HG02678 (cell line): ENCODE results near the gene MAD1L1.
"Not testable (repeated sequence)": the region's sequence is repeated elsewhere in the genome, so short reads cannot be mapped to it uniquely, and the experiment has no call there.

Experiments used
- ATAC-seq: cut with Tn5 transposase; IDR thresholded peaks from one replicate; pipeline ENCODE4 v1.9.1; 2021; ENCODE audit warnings: mild to moderate bottlenecking, moderate library complexity; ENCODE audit not compliant: unreplicated experiment

Gene MAD1L1

DNA sequence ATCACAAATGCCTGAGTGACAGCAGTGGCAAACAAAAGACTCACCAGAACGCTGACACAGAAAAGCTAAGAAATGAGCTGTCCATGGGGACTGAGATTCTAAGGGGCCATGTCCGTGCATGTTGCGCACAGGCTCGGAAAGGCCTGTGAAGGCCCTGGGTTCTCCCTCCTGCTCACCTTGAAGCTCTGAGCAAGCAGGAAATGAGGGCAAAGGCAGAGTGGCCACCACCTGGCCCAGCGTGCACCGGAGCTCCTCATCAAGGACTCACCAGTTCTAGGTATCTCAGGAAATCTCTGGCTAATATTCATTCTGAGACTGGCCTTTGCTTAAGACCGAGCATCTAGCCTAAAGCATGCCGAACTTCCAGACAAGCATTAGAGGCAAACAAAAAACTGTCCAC is 52.7 kb downstream of the MAD1L1 start:
- no peak for ATAC-seq

DNA sequence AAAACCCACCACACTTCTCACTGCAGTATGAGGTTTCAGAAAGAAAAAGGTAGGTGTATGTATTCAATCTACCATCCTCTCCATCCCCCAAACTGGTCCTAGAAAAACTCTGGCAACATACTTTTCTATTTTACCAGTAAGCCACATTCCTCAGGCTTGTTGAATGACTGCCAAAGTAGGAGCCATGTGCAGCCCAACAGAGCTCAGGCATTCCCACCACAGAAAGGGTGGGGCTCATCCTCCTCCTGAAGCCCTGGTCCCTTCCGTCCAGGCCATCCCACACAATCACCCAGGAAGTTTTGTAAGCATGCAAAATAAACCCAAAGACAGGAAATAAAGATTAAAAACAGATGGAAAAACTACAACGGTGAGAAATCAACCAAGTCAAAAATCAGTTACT is 57.2 kb downstream of the MAD1L1 start:
- no peak for ATAC-seq

DNA sequence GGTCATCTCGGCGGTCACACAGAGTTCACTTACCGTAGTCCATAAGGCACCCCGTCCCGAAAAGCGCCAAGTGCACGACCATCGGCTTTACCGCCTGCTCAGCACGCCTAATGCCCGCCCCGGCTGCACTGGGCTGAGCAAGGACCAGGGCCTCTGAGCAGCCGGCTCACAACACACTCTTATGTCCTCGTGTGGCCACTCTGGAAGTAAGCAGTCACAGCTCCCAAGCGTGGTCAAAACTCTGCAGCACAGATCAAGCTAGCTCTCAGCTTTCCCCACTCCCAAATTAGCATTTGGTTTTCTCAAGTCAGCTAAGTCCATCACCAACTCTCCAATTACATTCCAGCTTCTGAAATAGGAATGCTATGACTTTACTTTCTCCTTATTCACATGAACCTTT is 57.7 kb downstream of the MAD1L1 start:
- no peak for ATAC-seq

DNA sequence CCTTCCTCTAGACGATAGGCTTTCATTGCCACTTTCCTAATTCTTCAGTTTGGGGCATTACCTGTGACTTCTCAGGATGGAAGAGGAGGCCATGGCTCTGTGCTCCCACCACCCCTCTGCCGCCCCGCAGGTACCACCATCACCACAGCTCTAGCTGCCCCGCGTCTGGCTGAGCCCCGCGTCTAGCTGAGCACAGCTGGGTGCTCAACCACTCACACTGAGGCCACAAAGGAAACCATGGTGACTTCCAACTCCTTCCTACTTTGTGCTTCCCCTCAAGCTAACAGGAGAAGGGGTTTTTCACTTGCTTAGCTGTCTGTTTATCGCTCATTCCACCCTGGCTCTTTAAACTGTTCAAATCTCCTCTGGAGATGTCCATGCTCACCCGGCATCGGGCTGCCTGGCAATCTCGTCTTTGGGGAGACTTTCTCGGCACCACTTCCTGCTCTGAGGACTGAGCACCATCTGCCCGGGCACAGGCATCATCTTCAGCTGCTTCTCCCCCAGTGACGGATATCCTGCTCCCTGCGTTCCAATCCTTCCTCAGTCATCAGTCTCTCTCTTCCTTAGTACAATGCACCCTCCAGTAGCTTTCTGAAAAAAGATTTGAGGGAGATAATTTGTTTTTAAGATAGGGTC is 59.4 kb downstream of the MAD1L1 start:
- no peak for ATAC-seq

DNA sequence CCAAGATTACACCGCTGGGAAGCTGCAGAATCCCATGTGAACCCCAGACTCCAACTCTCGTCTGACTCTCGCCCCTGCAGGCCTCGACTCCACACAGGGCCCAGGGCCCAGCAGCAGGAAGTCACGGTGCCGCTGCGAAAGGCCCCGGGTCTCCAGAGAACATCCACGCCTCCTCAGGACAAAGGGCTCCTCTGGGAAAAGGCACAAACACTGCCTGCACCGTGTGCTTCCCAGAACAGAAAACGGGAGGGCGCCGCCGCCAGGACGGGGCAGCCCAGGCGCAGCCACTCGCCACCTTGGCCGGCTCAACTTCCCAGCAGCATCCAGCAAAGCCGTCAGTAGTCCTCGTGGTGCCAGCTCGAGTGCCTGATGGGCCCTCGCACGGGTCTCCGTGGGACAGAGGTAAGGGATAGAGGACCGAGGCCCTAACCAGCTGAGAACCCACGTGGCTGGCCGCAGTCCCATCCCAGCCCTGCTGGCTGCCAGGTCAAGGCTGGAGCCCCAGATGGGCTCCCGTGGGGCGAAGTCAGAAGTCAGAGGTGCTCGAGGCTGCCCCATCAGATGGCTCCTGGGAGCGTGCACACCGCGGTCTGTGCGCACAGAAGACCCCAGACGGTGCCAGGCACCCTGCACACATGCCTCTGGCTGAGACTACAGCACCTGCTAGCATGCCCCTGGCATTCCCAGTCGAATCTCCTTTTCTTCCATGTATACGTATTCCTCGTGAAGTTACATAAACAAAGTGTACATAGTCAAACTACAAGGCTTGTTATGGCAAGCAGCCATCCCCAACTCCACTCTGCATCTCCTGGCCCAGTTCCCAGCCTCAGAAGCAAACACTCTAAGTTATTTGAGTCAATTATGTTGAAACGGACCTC is 60.2 kb downstream of the MAD1L1 start:
- ATAC-seq = no peak

DNA sequence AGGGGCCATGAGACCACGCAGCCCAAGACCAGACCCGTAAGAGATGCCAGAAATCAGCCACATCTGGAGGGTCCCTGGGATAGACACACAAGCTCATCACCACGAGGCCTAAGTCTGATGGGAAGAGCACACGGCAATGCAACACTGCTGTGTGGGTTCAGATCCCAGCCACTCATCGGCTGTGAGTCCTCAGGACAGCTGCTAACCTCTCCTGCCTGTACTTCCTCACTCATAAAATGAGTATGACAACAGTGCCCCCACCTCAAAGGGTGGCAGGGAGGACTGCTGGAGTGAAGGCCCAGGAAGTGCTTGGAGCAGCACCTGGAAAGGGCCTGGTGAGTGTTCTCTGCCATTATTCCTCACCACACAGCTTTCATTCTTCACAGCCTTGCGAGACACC is 60.9 kb downstream of the MAD1L1 start:
- no peak for ATAC-seq

DNA sequence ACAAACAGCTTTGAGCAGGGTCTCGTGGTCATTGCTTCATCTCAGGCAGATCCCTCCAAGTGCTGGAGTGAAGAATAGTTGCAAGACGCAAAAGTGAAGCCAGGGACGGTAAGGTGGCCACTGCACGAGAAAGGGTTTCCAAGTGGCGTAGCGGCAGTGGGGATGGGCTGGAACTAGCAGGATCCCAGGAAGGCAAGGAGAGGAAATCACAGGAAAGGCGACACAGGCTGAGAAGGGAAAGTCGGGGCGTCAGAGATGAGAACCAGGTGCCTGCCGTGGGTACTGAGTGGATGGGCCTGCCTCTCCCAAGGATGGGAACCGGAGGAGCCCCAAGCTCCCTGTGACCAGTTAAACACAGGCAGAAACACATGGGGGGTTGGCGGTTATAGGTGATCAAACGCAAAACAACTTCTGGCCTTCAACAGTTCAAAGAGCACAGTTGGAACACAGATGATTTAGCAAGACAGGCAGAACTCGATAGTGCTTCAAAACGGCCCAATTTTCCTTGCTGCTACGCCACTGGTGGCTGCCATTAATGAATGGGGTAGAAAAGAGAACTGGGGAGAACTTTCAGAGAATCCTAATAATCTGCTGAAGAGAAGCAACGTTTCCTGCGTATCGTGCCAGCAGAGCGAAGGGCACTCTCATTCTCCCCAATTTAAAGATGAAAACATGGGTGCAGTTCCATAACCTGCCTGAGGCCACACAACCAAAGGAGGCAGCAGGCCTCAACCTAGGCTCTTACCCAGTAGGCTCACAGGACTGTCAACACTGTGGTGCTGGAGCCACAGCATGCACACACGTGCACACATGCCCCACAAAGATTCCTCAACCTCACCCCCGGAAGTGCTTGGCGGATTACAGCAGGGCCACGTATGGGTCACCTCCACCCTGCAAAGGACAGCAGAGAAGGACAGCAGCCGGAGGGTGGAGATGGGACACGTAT is 61.9 kb downstream of the MAD1L1 start:
- no peak for ATAC-seq

DNA sequence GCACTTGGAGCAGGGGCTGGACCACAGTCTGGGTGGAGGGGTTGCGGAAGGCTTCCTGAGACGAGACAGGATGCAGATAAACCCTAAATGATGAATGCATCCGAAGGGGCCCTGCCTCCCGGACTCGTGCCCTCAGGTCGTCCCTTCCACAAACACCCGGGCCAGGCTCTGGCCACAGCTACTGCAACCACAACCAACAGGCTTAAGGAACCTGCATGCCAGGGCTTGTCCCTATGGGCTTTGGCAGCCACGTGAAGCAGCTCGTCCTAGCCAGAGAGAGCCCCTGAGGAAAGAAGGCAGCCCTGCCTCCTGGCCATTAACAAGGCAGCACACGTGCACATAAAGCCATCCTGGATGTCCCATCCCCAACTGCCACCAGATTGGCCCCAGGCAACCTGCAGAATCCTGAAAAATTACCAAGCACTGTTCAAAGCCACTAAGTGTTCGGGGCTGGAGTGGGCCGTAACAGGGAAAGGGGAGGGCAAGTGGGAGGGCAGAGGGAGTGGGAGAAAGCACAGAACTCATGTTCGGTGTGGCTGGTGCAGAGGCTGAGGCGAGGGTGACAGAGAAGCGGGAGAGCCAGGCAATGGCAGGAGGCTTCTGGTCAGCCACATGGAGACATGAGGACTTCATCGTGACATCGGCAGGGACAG is 62.7 kb downstream of the MAD1L1 start:
- ATAC-seq = no peak

DNA sequence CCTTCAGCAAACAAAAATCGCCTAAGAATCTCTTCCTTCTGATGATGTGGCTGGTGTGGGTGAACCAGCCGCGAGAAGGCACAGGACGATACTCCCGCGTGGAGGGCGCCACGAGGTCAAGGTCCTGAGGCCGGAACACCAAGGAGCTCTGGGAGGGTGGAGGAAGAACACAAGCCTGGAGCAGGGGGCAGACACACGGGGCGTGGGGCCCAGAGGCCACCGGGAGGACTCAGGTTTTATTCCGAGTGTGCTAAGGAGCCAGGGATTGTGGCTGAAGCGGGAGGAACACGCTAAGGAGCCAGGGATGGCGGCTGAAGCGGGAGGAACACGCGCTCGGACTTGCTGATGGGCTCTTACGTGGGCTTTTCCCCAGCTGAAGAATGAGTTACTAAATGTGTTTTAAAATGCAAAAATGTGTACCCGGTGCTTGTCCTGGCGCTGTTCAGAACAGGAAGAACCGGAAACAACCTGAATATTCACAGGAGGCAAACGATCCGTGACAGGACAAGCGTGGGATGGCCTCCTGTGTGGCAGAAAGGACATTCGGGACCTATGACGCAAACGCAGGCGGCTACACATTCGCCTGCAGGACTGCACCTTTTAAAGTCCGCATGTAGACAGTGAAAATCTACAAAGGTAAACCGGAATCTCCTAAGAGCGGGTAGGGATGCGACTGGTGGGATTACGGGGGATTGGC is 64.0 kb downstream of the MAD1L1 start:
- ATAC-seq = no peak

DNA sequence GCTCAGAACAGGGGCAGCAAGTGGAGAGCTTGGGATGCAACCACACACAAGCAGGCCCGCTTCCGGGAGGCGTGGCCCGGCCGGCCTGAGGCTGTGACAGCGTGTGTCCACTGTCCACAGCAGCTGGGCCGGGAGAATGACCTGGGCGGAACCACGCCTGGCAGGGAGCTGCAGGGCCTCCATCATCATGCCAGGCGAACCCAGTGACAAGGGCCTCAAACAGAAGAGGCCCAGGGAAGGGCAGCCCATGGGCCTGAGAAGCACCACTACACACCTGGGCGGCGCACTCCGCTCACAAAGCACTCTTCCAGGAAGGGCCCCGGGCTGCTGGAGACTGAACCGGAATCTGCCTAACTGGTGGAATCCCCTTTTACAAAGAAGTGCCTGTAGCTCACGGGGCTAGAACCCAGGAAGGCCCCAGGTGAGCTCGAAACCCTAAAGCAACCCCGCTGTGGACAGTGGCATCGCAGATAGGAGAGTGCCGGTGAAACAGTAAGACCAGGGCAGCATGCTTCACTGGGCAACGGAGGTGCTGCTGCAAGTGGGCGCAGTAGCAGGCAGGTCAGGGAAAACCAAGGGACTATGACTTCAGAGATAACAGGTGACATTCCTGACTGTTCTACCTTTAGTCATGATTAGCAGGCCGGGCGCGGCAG is 66.0 kb downstream of the MAD1L1 start:
- no peak for ATAC-seq

DNA sequence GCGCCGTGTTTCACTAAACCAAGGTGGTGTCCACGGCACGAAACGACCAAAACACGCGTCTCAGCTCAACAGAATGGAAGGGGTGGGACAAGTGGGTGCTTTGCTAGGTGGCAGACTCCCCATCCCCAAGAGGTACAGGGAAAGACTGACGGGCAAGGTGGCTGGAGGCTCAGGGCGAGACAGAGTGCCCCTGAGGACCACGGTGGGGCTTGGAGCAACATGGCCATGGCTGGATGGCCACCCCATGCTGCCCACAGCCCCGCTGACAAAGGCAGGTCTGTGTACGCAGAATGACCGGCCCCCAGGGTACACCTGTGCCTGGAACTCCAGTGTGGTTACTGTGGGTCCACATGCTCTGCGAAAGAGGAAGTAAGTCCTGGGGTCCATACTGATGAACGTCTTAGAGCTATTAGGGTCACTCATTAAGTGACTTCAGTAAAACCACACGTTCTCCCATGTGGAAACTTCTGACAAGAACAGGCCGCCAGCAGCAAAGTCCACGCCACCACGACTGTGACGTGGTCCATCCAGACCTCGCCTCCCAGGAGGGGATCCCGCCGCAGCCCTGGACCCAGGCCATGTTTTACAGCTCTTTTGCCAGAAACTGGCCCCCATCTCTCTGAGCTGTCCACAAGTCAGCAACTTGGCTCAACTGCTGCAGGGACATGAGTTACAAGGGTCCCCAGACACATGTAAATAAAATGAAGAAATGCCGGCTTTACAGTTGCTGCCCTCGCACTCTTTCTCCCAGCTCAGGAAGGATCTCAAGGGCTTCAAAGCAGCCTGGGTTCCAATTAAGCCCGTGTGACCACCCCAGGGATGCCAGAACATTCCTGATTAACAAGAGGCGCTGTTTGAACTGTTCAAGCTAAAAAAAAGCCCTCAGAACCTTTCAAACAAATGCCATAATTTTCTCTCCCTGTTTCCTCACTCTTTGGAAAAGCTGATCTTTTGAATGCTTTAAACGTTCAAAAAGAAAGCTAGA is 66.8 kb downstream of the MAD1L1 start:
- peak; percentile 96 for ATAC-seq

DNA sequence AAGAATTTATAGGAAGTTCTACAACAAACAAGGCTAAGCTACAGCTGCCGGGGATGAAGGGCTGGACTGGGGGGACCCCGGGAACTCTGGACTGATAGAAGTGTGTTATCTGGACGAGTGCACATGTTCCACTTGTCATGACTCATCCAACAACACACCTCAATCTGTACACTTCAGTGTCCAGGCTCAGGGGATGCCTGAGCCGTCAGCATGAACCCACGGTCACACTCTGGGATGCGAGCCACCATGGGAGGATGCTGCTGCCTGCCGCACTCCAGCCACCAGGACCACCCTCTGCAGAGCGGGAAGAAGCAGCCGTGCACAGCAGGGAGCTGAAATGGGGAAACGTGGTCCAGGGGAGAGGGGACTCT is 67.5 kb downstream of the MAD1L1 start:
- ATAC-seq = no peak

DNA sequence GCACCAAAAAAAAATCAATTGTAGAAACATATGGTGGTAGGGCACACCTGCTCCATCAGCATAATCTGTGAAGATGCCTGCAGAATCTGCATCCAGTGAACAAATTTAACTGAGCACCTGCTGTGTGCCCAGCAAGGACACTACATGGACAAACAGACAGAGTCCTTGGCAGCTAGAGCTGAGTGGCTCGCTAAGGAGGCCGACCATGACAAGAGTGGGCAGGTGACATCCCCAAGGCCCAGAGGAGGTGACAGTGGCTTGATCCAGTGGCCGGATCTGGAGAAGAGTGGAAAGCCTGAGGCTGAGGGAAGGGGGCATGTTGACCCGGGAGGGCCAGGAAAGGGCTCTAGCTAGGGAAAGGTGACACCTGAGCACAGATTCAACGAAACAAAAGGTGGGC is 68.1 kb downstream of the MAD1L1 start:
- no peak for ATAC-seq

DNA sequence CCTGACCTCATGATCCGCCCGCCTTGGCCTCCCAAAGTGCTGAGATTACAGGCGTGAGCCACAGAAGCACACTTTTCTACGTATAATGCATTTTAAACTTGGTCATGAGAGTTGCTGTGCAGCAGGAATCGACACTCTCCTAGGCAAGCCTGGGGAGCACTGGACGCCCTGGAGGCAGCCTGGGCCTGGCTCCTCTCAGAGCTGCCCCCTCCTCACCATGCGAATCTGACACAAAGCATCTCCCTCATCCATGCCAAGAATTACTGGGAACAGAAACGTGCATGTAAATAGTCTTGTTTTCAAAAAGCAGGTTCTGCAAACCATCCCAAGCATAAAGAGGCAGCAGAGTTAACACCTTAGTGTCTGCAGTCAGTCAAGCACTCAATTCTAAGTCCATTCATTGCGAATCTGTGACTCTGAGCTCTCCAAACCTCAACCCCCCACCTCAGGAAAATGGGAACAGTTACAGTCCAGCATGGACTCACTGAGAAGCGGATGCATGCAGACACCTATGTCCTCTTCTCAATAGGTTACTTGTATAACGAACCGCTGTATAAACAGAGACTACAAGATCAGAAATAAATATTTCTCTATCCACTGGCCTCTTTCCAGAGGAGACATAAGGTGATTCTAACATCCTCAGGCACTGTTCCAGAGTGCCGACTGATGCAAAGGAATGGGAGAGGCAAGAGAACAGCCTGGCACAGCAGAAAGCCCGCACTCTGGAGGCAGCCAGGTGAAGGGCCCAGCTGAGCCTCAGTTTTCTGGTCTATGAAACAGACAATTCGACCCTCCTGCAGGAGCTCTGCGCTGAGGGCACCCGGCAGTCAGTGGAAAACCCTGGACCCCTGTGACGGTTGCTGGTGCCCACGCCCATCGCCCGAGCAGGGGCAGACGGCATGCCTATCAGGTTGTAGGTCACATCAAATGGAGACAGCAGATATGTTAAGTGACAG is 68.9 kb downstream of the MAD1L1 start:
- no peak for ATAC-seq

DNA sequence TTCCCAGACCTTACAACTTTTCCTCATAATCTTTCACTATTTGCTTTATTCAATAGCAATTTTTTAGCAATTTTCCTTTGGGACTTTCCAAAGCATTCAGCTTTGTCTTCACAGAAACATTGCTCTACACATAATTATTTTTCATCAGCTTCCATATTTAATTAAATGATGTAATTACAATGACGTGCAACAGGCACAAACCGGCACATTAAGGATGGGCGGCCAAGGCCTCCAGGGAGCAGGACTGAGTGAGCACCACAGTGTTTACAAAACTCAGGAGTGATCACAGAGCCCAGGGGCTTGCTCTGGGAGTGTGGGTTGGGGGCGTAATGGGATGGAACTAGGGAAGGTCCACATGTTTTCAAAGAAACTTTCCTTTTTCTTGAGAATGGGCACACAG is 69.8 kb downstream of the MAD1L1 start:
- ATAC-seq = no peak

DNA sequence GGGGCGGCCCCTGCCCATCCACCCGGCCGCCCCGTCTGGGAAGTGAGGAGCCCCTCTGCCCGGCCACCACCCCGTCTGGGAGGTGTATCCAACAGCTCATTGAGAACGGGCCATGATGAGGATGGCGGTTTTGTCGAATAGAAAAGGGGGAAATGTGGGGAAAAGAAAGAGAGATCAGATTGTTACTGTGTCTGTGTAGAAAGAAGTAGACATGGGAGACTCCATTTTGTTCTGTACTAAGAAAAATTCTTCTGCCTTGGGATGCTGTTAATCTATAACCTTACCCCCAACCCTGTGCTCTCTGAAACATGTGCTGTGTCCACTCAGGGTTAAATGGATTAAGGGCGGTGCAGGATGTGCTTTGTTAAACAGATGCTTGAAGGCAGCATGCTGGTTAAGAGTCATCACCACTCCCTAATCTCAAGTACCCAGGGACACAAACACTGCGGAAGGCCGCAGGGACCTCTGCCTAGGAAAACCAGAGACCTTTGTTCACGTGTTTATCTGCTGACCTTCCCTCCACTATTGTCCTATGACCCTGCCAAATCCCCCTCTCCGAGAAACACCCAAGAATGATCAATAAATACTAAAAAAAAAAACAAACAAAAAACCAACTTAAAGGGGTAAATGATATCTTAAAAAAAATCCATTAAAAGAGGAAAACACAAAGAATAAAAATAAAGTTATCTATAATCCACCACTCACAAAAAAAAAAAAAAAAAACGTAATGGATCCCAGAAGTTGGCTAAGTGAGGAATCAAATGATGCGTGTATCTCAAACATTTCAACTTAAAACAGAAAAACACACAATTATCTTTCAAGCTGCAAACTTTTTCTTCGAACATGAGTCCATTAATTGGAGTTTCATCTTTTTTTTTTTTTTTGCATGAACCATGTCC is 70.5 kb downstream of the MAD1L1 start:
- ATAC-seq = not testable (repeated sequence)

DNA sequence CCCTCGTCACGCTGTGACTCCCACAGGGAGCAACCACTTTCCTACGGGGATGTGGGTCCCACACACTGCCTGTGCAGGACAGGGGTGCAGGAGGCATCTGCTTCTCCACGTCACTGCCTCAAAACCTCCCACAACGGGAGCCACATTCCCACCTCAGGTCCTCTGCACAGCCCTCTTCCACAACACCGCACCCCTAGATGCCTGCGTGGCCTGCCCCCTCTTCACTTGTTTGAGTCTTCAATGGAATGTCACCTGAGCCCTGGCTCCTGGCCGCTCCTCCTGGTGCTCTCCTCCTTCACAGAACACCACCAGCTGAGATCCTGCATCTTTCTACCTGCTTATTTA is 73.6 kb downstream of the MAD1L1 start:
- ATAC-seq = no peak
